ENCODE data around the gene ATOX1.
"Not testable (repeated sequence)": the region's sequence is repeated elsewhere in the genome, so short reads cannot be mapped to it uniquely, and the experiment has no call there.

ATOX1 gene, protein sequence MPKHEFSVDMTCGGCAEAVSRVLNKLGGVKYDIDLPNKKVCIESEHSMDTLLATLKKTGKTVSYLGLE

DNA sequence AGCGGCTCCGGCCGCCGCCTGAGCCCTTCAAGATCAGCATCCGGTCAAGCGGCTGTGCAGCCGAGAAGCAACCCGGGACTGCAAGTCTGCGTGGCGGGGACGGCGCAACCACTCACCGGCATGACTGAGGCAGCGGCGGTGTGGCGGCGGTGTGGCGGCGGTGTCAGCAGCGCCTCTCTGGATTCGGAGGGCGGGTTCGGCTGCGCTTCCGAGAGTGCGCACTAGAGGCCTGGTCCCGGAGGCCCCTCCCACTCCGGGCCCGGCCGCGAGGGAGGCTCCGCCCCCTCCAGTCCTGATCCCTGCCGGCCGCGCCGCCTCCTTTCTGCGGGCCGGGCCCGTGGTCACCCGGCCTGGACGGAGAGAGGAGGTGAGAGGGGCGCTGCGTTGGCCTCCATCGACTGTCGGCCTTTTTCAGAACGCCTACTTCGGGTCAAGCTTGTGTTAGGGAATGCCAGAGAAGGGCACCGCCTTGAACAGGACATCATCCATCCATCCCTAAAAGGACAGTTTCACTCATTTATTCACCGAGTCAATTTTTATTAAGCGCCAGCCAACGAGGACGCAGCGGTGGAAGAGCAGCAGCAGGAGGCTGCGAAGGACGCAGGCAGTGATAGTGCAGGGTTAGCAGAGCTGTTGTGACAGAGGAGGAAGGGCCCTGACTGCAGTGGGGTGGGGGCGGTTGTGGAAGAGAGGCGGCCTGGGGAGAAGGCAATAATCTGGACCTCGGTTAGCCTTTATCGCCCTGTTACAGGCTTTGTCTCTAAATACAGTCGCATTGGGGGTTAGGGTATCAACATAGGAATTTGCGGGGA is at the start of gene ATOX1:
Gene ATOX1 (minus strand): TSS at position 202 of the 812 bp plus-strand sequence. CDS start 80 bp downstream, at position 122.
- DNase-seq: peak; percentile 94

DNA sequence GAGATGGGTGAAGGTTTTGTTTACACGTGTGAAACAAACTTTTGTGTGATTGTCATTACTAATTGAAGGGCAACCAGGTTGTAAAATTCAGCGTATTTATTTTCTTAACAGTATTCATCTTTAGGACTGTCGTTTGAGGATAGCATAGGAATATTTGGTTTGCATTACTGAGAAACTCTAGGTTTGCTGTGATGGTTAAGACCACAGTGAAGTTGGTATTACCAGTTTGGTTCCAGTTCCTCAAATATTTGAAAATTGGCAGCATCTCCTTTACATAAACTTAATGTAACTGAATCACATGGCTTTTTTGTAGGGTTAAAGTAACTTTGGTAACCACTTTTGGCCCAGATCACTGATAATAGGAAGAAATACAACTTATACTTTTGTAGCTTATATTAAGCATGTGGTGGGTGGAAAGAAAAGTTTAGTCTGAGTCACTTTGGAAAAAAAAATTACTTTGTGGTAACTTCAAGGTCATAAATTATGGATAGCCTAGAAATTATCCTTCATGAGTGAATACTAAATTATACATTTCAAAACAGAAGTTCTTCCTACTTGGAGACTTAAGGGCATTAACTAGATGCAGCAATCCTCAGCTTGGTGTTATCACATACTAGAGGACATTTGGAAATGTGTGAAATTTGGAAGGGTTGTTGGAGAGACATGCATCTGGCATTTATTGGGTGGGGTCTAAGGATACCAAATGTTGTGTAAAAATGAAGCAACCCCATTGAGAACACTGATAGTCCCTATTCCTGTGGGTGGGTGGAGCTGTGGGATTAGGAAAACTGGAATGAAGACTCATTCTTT is 47.2 kb upstream of the ATOX1 start:
- DNase-seq: no peak

DNA sequence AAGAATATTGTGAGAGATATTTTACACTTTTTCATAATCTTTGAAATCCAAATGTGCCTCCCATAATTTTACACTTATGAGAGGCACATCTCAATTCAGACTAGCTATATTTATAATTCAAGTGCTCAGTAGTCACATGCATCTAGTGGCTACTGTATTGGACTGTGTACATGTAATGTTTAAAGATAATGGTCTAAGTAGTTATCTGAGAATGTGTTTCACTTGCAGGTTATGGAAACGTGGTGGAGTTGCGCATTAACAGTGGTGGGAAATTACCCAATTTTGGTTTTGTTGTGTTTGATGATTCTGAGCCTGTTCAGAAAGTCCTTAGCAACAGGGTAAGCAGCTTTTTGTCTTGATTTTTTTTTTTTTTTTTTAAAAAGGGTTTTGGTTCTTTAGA is 42.1 kb upstream of the ATOX1 start:
- no peak for DNase-seq

DNA sequence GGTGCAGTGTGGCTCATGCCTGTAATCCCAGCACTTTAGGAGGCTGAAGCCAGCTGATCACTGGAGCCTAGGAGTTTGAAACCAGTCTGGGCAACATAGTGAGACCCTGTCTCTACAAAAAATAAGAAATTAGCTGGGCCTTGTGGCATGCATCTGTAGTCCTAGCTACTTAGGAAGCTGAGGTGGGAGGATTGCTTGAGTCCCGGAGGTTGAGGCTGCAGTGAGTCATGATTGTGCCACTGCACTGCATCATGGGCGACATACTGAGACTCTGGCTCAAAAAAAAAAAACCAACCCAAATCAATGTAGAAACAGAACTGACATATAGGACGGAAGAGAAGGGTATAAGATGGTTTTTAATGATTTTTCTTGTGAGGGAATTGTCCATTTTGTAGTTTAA is 41.0 kb upstream of the ATOX1 start:
- peak; percentile 27 for DNase-seq

DNA sequence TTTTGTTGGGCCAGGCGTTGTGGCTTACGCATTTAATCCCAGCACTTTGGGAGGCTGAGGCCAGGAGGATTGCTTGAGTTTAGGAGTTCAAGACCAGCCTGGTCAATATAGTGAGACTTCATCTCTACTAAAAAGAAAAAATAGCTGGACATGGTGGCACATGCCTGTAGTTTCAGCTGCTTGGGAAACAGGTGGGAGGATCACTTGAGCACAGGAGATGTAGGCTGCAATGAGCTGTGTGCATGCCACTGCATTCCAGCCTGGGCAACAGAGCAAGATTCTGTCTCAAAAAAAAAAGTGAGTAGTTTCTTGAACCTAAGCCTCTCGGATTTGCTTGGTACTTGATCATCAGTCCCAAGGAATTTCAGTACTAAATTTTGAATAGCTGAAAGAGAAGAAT is 40.2 kb upstream of the ATOX1 start:
- DNase-seq: no peak

DNA sequence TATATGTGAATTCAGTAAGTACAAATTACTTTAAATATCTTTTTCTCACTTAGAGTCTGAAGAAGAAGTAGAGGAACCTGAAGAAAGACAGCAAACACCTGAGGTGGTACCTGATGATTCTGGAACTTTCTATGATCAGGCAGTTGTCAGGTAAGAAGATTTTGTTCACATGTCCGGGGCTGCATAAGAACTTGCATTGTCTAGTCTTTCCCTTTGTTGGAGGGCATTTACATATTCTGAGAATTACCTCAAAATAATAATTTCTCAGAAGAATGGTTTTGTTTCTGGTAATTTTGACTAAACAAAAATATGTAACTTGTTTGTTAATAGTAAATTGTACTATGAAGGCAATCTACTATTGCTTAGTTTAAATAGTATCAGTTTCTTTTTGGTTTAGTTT is 37.0 kb upstream of the ATOX1 start:
- no peak for DNase-seq

DNA sequence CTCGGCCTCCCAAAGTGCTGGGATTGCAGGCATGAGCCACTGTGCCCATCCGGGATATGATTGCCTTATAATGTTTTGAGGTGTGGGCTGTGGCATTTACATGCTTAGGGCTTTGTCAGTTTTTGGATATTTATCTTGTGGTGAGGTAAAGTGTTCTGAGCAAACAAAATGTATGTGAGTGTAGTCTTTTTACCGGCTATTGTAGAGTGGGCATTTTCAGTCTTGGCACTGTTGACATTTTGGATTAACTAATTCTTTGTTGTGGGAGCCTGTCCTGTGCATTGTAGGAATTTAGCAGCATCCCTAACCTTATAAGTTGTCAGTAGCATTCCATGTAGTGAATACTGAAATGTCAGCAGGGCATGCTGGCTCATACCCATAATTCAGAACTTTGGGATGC is 34.9 kb upstream of the ATOX1 start:
- no peak for DNase-seq

DNA sequence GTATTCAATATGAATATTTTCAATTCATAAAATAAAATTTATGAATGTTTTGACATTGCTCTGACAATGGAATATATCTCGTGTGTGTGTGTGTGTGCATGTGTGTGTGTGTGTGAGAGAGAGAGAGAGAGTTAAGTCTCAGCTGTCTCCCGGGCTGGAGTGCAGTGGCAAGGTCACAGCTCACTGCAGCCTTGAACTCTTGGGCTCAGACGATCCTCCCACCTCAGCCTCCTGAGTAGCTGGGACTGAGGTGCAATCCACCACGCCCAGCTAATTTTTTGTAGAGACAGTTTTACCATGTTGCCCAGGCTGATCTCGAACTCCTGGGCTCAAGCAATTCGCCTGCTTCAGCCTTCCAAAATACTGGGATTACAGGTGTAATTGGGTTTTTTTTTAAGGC is 29.4 kb upstream of the ATOX1 start:
- DNase-seq: no peak

DNA sequence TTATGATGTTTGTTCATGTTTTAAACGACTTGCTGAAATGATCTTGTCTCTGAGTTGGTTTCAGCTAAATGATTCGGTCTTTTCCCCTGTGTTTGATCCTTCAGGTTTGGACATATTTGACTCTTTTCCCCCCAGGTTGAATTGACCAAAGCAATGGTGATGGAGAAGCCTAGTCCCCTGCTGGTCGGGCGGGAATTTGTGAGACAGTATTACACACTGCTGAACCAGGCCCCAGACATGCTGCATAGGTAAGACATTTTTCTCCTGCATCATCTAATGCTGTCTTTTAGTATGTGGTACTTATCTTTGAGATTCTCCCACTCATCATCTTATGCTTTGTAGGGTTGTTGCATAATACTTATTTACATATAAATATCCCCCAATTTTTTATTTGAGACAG is 28.0 kb upstream of the ATOX1 start:
- no peak for DNase-seq

DNA sequence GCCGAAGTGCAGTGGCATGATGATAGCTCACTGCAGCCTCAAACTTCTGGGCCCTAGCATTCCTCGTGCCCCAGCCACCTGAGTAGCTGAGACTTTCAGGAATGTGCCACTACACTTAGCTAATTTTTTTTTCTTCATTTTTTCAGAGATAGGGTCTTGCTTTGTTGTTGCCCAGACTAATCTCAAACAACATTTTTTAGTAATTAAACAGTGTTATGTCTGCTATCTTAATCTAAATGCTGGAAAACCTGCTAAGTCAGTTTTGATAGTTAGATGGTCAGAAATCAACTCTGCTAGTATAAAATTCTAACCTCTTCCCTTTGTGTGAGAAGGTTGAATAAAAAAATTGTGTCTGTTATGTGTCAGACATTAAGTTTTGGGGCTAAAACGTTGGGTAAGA is 25.7 kb upstream of the ATOX1 start:
- no peak for DNase-seq

DNA sequence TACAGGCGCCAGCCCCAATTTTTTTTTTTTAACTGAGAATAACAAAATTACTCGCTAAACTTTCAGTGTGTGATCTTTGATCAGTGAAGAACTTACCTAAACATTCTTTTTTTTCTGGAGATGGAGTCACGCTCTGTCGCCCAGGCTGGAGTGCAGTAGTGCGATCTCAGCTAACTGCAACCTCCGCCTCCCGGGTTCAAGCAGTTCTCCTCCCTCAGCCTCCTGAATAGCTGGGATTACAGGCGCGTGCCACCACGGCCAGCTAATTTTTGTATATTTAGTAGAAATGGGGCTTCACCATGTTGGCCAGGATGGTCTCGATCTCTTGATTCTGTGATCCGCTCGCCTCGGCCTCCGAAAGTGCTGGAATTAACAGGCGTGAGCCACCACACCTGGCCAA is 25.2 kb upstream of the ATOX1 start:
- not testable (repeated sequence) for DNase-seq

DNA sequence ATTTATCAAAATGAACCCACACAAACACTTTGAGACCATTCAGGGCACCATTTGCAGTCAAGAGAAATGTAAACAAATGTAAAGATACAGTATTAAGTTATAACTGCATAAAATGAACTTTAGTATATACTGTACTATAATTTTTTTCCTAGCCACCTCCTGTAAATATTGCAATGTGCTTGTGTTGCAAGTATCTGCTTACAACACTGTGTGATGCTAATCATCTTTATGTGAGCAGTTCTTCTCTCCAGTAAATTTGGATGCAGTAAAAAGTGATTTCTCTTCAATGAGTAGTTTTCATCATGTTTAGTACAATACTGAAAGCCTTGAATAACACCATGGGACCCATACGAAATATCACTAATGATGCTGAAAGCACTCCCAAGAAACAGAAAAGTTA is 22.8 kb upstream of the ATOX1 start:
- DNase-seq: no peak

DNA sequence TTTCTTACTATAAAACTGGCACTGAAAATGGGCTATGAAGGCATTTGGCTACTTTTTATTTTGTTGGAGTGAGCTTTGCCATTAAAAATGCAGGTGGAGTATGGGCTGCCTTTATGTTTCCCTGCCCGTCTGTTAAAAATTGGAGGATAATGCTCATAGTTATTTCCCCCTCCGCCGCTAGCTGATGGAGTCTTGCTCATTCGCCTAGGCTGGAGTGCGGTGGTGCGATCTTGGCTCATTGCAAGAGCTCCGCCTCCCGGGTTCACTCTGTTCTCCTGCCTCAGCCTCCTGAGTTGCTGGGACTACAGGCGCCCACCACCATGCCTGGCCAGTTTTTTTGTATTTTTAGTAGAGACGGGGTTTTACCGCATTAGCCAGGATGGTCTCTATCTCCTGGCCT is 21.9 kb upstream of the ATOX1 start:
- DNase-seq: no peak

DNA sequence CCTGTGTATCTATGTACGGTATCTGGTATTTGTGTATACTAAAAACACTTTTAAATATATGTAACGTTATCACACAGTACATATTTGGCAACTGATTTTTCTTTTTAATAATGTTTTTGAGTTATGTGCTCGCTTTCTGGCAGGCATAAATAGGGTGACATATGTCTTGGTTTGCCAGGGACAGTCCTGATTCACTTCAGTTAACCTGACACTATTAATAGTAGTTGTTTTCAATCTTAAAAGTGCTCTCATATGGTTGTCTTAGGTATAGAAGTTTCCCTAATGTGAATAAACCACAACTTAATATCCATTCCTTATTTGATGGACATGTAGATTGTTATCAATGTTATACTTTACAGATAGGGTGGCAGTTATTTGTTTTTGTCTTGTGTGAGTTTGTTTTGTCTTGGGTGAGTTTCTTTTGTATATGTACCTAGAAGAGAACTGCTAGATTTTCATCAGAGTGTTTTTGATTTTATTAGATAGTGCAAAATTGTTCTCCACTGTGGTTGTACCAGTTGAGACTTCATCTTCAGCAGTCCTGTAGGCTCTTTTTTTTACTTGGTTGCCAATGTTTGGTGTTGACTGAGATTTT is 21.2 kb upstream of the ATOX1 start:
- DNase-seq: no peak

DNA sequence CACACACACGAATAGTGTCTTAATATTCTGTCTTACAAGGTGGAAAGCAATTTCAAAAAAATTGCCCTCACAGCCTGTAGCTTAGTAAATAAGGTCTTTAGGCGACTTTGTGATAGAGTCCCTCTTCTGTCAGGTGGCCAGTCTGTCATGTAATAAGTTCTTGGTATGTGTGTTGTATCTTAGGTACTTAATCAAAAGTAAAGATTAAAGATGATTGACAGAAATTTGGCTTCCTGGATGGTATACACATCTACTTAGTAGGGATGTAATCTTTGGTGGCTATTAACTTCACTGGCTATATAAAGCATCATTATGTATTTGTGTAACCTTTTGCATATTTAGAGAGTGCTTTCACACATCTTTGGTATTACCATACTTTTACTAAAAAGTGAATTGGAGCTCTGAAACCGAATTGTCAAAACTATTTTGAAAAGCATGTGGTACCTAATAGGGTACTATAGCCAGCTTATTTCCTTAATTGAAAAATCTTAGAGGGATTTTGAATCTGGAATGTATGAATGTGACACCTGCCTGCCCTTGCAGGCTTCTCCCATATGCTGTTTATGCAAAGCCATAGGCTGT is 16.7 kb upstream of the ATOX1 start:
- DNase-seq: no peak

DNA sequence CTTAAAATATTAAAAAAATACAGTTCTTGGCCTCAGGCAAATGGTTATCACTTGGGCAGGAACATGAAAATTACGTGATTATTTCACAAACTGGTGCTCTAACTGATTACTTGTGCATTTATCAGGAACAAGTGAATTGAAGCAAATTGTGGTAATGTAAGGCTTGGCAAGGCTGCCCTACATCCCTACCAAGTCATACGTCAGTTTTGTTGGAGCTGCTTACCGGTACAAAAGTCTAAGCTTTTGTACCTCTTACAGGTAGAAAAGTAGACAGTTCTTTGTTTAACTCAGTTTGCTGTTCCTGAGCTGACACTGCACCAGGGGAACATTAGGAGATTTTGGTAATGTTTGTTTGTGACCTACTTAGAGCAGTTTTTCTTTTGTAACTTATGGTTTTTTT is 15.5 kb upstream of the ATOX1 start:
- no peak for DNase-seq

DNA sequence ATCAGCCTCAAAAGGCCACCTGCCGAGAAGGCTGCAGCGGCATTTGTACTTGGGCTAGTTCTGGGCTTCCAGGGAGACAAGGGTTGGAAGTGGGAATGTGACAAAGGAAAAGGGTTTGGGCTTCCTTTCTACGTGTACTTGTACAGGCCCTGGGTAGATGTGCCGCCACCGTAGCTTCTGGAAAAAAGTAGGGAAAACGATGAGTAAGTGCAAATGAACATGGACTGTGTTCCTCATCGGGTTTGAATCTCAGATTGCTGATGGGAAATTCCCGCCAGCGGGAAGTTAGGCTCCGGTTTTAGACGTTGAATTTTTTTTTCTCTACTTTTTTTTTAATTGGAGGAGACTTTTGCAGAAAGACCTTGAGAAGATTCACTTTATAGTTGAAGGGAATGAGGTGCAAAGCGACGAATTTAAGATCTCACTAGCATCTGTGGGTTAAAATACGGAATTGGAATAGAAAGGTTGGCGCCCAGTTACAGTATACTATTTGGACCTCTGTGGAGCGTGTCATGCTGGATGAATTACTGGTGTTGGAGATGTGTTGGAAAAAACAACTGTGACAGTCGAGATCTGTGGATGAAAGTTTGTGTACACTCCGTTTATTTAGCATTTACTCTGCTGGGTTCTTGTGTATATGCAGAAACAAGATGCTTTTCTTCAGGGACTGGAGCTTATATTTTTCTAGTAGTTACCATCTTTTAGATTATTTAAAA is 14.6 kb upstream of the ATOX1 start:
- no peak for DNase-seq

DNA sequence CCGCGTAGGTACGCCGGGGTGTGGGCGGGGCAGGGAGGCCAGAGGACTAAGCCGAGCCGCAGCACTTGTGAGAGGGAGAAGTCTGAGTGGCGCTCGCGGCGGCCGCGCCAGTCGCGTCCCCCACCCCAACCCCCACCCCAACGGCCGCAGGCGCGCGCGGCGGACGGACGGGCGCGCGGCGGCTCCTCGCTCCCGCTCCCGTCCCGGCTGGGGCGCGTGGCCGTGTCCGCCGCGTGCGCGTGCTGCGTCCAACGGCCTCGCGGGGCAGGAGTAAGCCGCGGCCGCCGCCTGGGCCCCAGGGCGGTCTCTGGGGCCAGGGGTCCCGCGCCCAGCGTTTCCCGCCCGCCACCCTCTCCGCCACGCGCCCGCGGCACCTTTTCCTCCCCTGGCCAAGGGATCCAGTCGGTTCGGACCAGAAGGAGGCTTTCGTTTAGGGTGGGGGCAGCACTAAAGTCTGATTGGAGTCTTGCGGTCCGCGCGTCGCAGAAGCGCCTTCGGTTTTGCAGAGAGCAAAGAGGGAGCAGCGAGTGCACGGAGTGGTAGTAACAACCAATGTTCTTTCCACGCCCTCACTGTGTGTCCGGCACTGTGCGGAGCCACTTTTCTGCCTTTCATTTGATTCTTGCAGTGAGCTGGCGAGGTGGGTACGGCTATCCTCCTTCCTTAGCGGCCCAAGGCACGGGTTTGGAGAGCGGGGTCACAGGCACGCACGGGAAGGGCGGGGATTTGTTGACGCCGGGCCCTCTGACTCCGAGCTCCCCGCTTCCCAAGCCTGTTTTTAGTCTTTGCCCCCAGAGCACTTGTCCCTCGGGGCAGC is 13.8 kb upstream of the ATOX1 start:
- DNase-seq: peak; percentile 43

DNA sequence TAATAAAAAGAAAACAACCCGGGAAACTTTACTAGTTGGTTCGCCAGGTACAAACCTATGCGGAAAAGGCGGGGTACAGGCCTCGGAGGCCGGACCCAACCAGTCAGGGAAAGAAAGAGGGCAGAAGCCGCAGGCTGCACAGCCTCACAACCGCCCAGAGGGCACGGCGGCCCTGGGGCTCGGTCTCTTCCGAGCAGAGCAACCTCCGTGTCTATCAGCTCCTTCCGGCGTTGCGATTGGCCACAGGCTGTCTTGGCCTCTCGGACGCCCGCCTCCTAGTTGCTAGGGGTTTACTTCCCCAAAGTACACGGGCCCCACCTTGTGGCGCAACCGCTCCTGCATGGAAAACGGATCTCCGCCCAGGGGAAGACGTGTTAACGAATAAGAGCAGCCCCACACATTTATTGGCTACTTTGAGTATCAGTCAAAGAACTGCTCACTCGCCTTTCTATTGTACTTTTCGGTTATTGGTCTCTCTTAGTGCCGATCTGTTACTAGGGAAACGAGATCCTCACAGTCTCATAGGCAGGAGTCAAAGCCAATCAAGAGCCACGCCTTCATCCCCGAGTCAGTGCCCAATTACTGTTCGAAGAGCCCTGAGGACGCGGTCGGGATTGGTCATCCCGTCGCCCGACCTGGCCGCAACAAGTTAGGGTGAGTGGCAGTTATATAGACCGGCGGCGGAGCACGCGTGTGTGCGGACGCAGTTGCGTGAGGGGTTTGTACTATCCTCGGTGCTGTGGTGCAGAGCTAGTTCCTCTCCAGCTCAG is 13.0 kb upstream of the ATOX1 start, which contains the start of gene G3BP1:
Gene G3BP1 (plus strand): TSS at position 696 of the 770 bp plus-strand sequence. CDS start 14,667 bp downstream, outside the sequence.
- peak; percentile 100 for DNase-seq

DNA sequence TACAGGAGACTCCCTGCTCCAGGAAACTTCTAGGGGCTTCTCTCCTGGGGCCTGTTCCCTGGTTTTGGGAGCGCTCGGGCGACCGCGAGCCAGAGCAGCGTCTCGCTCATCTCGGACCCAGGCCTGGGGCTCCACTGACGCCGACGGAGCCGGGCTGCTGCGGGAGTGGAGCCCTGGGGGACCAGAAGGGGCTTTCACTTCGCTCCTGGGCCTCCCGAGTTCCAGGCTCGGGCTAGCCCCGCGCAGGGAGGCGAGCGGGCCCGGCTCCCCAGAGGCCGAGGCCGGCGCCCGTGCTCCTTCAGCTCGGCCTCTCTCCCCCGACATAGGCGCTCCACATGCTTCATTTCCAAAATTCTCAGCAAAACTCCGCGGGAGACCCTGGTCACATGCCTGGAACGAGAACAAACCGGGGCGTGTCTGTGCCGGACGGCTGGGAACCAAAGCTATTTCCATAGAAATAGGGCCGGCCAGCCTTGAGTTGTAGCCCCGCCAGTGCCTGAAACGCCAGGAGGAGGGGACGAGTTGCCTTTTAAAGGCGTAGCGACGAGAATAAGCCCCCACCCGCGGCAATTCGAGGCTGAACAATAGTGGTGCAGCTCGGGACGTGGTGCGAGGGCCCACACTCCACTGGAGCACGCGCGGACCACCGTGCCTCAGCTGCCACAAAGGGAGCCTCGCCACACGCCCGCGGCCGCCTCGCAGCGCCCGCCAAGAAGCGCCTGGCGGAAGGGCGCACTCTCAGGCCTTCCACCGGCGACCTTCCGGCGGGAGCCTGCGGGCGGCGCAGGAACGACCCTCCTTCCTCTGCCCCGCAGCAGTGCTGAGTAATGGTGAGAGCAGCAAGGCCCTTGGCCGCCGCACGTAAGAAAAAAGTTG is 12.2 kb upstream of the ATOX1 start:
- no peak for DNase-seq

All from activated CD4-positive, alpha-beta T cell treated with anti-CD3 and anti-CD28 coated beads, Interleukin-2, amount 50 U/mL, for 16 hours (primary cell).